HG02970 (cell line): ENCODE data around the gene RNF220.
"Not testable (repeated sequence)": the region's sequence is repeated elsewhere in the genome, so short reads cannot be mapped to it uniquely, and the experiment has no call there.

Experiments used
- ATAC-seq: cut with Tn5 transposase; IDR thresholded peaks from one replicate; pipeline ENCODE4 v1.9.1; 2021; ENCODE audit warnings: mild to moderate bottlenecking, moderate library complexity, moderate number of reproducible peaks; ENCODE audit not compliant: unreplicated experiment, low FRiP score

RNF220 gene

DNA sequence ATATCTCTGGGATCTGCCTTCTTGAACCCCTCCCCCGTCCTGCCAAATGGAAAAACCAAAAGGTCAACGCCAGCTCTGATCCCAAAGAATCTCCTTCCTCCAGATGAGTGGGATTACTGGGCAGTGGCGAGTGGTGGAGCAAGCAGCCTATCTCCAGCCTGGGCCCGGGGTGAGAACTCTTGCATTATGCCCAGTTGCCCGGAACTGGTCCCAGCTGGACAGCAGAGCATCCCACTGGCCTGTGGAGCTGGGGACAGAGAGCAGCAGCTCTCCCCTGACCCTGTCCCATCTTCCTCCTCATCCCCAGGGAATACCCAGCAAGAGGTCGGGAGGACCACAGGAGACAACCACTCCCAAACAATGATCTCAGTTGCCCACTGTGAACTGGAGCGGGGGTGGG lies 138.7 kb downstream of the RNF220 start:
- no peak for ATAC-seq

DNA sequence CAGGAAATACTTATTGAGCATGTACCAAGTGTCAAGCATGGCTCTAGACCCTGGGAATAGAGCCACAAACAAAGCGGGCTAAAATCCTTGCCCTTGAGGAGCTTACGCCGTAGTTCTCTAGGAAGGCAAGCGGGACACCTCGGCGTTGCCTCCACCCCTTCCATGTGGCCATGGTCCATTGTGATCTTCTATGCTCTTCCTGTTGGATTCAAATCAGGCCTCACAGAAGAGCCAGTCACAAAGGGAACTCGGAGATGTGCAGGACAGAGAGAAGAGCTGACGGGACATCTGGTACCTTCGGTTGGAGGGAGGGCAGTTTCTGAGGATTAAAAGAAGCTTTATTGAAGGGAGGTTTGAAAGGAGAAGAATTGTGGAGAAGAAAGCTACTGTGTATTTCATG lies 139.9 kb downstream of the RNF220 start:
- ATAC-seq: no peak

DNA sequence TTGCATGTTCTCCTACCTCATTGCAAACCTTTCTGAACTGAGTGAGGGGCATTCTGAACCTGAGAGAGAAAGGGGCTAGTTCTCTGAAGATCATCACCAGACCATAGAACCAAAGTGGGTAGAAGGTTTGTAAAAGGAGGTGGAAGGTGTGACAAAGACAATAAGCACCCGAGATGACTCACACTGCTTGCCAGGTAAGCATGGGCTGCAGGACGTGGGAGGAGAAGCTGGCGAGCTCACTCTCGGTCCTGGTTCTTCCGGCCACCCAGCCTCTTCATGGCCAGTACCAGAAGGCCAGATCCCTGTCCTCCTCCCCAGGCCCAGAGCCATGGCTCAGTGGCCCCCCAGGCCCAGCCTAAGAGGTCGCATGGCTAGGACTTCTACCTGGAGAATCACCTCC lies 140.9 kb downstream of the RNF220 start:
- ATAC-seq: no peak

DNA sequence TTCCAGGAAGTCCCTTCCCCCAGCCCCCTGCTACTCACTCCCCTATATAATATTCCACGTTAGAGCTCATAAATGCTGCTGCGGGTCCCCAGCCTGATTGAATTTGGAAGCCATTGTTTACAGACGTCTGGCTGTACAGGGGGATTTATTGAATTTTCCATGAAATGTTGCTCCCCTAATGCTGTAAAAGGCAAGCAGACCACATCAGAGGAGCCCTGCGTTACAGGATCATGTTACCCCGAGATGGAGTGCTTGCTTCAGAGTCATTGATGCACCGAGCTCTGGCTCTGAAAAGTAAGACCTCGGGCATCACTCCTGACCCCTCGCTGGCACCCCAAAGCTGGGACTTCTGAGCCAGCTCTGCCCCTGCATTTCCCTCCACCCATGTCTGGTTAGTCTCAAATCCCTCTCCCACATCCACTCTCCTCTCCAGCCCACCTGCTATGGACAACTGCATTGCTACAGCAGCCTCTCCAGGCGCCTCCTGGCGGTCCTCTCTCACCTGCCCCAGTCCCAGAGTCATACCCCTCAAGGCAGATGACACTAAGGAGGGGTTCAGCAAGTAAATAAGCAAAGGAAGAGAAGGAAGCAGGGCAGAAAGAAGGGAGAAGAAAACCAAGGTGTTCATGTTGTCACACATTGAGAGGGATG lies 141.5 kb downstream of the RNF220 start:
- no peak for ATAC-seq

DNA sequence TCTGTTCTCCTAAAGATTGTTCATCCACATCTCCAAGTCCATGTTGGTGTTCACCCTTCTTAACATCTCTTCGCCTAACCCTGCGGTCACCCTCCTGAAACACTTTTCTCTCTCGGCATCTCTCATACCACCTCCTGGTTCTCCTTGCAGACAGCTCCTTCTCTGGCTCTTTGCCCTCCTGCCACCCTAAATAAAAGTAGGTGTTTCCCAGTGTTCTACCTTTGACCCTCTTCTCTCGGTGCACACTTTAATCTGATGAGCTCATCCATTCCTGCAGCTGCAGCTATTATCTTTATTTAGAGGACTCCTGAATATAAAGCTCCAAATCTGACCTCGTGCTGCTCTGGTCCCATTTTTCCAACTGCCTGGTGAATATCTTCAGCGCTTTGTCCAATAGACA lies 142.3 kb downstream of the RNF220 start:
- no peak for ATAC-seq

DNA sequence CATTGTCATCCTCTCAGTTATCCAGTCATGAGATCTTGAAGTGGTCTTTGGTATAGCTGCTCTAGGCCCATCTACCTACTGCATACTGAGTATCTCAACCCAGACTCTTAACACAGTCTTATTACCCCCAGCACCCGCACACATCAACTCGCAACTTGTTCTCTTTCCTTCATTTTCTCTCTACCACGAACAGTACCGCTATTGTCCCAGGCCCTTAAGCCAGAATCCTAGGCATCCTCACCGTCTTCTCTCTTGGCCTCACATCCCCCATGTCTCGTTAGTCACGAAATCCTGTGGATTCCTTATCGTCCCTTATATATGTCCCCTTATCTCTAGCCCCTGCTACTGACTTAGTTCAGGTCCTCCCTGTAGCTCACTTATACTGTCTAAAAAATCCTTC lies 142.8 kb downstream of the RNF220 start:
- ATAC-seq: no peak

DNA sequence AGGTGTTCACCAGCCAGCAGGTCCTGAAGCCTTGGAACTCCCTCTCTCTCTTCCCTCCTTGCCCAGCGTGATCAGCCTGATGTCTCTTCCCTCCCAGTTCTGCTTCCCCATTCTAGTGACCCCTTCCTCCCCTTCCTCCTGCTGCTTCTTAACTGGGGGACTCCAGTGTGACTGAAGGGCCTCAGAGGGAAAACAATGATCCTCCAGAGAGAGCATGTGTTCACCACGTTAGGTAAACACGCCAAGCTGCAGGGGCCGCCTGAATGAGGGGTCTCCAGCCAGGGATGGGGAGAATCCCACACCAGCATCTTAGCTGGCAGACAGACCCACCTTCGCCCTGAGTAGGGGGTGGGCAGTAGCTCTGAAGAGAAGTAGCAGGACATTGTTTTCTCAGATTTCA lies 144.5 kb downstream of the RNF220 start:
- no peak for ATAC-seq

DNA sequence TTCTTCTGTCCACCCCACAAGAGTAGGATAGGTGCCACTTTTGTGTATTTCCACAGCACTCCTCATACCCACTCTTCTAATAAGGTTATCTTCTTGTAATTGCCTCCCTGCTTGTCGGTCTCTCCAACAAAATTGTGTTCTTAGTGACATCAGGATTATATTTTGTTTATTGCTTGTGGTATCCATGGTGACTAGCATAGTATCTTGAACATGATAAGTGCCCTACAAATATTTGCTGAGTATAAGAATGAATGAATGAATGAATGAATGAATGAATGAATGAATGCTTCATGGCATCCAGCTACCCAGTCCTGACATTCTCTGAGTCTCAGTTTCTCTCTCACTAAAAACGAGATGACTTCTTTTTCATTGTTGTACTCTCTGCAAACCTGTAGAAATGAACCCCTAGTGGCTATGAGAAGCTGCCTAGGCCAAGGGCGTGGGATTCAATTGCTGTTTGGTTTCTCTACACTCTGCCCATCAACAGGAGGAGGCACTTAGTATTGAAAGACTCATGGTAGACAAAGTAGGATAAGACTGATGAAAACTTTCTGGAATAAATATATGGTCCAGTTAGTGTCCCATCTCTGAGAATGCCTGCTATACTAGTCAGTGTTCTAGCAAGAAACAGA lies 148.2 kb downstream of the RNF220 start:
- no peak for ATAC-seq

DNA sequence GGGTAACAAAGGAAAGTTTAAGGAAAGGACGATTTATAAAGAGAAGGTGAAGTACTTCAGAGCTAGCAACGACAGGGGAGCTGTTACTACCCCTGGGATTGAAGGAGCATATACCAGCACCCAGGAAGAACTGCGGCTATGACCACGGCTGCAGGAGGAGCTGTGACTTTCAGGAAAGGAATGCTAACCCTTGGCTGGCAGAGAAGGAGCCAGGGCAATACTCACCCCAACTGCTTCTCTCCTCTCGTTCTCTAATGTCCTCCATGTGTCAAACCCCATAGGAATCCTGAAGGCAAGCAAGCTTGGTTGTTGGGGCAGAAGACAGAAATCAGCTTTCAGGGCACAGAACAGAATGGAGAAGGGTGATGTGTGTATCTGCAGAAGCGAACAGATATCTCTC lies 148.7 kb downstream of the RNF220 start:
- no peak for ATAC-seq

DNA sequence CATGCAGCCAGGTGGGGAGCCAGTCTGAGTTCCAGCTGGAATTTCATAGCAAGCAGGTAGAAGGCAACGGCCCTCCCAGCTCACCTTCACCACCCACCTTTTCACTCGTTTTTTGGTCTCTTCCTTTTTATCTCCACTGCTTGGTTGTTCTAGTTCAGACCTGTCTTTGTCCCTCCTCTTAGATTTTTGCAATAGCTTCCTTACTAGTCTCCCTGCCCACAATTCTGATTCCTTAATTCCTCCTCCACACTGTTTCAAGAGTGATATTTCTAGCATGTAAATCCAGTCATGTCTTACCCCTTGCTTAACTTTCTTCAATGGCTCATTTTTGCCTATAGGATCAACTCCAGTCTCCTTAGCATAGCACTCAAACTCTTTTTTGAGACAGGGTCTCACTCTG lies 149.7 kb downstream of the RNF220 start:
- ATAC-seq: no peak

DNA sequence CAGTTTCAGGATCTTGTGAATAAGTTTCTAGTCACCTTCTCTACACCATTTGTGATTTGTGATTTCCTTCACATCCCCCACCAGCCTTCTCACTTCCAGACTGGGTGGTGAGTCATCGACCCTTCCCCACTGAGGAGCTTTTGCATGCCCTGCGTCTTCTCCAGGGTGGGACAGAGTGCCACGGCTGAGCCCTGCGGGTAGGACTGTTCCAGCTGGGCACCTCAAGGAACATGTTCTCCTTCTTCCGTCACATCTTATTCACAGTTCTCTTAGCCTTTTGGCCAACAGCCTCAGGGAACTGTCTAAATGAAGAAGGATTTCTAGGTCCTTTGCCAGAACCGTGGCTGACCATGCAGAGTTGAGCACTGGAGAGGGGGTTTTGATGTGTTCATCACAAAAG lies 152.7 kb downstream of the RNF220 start:
- no peak for ATAC-seq

DNA sequence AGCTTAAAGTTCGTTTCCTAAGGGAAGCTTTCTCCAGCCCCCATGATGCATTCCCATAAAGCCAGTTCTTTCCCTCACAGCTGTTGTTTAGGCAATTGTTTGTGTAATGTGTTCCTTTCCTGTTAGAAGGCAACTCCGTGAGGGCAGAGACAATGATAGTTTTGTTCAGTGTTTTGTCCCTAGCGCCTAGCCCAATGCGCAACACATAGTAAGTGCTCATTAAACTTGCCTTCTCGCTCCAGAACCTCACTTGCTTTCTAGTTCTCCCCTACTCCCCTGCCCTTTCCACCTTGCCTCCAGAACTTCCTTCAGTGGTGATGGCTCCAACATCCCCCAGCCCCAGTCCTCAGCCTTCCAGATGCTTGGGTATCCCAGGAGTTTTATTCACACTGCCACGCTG lies 153.8 kb downstream of the RNF220 start:
- no peak for ATAC-seq

DNA sequence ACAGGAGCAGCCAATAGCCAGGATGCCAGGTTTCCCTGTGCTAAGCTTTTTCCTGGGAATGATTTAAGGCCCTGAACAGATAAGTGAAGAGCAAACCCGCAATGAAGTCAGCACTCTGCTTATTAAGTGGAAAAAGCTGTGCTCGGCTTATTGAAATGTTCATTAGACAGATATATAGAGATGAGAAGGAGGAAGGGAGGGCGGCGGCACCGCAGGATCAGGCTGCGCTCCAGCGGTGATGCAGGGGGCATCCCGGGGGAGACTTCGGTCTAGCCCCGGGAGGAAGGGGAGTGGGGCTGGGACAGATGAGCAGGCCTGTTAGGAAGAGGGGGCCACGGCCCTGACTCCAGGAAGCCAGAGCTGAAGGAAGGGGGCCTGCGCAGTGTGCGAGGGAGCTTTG lies 154.3 kb downstream of the RNF220 start:
- ATAC-seq: no peak

DNA sequence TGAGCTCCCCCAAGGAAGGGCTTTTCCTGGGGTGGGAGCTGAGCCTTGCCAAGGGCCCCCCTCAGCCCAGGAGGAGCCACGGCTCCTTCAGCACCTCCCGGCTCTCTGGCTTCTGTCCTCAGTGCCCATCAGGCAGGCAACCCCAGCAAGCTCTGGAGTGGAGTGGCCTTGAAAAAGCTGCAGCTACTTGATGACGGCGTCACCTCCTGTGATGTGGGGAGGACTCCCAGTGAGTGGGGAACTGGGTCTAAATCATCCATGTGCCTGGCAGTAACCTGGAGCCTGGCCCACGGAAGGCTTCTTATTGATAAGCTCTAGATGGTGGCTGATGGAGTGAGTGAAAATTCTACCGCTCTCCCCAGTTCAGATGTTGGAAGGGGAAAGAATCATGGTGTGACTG lies 154.9 kb downstream of the RNF220 start:
- no peak for ATAC-seq

DNA sequence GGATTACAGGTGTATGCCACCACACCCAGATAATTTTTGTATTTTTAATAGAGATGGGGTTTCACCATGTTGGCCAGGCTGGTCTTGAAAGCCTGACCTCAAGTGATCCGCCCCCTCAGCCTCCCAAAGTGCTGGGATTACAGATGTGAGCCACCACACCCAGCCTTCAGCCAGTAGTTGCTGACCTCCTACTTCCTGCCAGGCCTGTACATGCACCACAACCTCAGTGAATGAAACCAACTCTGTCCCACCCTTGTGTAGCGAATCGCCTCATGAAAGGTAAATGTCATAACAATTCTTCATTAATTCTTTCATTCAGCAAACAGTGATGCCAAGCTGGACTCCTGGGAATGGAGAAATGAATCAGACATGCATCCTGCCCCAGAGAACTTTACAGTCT lies 155.6 kb downstream of the RNF220 start:
- not testable (repeated sequence) for ATAC-seq

DNA sequence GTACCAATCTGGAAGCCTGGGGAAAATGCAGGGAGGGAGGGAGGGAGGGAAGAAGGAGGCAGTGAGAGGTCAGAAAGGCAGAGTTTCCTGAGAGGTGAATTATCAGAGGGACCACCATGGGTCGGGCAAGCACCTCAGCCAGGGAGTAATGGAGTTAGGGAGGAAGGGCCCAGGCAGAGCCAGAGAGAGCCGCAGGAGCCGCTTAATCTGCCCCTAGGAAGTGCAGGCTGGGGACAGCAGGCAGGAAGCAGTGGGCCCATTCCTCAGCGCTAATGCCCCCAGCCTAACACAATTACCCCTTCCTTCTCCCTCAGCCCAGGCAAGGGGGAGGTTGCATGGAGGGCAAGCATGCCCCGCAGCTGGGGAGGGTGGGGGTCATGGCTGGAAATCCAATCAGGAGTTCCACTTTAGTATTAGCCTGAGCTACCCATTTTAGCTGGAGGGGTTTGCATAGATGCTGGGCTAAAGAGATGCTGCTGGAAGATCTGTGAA lies 160.2 kb downstream of the RNF220 start:
- no peak for ATAC-seq

DNA sequence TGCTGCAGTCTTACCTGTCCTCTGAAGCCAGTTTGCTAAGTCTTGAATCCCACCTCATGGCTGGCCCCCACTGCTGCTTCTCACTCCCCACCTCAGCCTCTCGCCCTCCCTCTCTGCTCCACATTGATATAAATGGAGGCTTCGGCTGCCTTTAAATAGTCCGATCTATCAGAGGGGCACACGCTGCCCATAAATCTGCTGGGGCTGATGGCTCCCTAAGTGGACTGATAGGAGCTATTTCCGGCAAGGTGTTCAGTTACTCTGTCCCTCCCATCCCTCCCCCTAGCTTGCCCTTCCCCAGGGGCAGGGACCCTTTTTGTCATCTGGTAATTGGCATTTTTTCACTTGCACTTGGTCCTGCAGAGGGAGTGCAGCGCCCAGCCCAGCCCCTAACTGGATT lies 160.8 kb downstream of the RNF220 start:
- no peak for ATAC-seq

DNA sequence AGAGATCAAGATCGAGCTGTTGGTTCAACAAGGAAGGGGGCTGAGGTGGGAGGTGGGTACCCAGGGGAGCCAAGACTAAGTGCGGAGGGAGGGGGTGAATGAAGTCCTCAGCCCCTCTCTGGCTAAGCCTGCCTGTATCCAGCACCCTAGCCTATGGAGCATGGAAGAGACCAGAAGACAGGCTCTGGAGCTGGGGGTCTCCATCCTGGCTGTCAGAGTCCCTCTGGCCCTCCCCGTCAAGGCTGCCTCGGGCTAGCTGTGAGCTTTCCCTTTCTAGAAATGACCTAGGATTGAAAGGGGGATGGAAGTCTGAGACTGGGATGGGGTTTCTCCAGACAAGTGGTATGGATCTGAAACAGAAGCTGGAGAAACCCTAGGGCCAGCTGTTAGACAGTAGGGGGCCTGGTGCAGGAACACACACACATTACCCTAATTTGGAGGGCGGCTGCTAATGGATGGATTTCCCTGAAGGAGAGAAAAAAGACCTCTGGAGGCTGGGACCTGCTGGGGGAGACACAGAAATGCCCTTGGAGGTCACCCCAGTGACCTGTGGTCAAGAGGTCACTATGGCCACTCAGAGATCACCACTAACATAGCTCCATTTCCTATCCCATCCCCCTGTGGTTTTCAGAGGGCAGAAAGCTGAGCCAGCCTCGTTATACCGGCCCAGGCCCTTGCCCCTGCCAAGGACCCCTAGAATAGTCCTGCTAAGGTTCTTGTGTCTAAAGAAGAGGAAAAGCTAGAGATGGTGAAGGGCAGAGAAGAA lies 161.4 kb downstream of the RNF220 start:
- no peak for ATAC-seq

DNA sequence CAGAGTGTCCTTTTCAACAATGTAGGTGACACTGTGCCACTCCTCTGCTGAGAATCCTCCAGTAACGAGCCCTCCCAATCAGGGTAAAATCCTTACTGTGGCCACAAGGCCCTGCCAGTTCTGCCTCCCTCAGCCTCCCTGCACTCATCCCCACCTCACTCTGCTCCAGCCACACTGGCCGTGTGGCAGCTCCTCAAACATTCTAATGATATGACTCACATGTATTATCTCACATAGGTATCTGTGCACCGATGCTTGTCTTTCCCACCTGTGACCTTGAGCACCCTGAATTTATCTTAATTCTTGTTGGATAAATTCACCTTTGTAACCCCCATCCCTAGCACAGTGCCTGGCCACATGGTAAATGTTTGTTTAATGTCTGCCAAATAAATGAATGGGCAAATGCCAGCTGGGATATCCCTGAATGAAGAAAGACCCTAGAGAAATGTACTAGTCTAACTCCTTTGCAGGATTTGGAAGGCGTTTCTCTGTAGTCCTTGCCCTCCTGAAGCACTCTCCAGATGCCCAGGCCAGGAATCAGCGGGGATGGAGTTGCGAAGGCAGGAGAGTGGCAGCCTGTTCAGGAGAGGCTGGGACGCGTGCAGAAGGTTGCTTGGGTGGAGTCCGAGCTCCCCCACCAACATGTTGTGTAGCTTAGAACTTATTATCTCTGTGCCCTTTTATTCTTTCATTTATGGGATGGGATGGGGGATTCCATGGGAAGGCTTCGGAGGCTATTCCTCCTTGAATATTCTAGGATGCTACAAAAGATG lies 163.3 kb downstream of the RNF220 start:
- ATAC-seq: no peak

DNA sequence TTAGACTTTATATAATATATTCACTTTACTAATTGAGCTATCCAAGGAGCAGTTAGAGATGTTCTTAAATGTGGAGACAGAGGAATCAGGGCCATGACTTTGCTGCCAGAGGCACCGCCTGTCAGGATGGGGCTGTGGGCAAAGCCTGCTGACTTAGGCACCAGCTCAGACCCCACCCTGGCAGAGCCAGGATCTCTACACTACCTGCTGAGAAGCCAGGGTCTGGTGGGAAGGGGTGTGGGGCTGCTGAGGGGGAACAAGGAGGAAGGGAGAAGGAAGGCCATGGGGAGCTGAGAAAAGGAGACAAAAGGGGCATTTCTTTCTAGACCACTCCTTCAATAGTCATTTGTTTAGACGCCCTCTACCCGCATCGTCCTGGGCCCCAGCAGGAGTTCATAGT lies 164.4 kb downstream of the RNF220 start:
- no peak for ATAC-seq
